Measurements from ENCODE around the gene LRRC32.

Gene LRRC32

DNA sequence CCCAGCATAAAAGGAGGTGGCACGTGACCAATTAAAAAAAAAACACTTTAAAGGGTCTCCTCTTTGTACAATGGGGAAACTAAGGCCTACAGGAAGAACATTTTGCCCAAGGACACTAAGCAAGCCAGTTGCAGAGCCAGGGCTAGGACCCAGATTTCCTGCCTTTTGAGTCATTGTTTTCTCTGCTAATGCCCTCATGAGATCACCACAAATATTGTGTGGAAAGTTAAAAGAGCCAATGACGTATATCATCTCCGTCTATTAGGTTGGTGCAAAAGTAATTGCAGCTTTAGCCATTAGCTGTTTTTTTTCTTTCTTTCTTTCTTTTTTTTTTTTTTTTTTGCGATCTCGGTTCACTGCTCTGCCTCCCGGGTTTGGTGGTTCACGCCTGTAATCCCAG lies 24.1 kb upstream of the LRRC32 start:
- no peak overlapping the region for H3K4me2 ChIP-seq (ENCODE audit: low read depth, low read length, poor library complexity, severe bottlenecking)
- H2AFZ ChIP-seq (ENCODE audit: low read length) = no peak overlapping the region
- no peak overlapping the region for H3K4me3 ChIP-seq (ENCODE audit: low read length, poor library complexity, severe bottlenecking)
- no peaks in the 10 kb centered on the region for H3K79me2 ChIP-seq (ENCODE audit: insufficient read depth, low read length)
- no peak overlapping the region for H3K9ac ChIP-seq (ENCODE audit: low read depth, low read length, poor library complexity, severe bottlenecking)
- peaks cover 4% of the 10 kb centered on the region for H3K4me1 ChIP-seq (ENCODE audit: insufficient read depth, low read length, poor library complexity, severe bottlenecking)
- TF ChIP-seq EZH2phosphoT487 (IDR thresholded peaks at IDR 0.05; ENCODE audit: borderline replicate concordance) = no peak
- TF ChIP-seq, protein P1, sequence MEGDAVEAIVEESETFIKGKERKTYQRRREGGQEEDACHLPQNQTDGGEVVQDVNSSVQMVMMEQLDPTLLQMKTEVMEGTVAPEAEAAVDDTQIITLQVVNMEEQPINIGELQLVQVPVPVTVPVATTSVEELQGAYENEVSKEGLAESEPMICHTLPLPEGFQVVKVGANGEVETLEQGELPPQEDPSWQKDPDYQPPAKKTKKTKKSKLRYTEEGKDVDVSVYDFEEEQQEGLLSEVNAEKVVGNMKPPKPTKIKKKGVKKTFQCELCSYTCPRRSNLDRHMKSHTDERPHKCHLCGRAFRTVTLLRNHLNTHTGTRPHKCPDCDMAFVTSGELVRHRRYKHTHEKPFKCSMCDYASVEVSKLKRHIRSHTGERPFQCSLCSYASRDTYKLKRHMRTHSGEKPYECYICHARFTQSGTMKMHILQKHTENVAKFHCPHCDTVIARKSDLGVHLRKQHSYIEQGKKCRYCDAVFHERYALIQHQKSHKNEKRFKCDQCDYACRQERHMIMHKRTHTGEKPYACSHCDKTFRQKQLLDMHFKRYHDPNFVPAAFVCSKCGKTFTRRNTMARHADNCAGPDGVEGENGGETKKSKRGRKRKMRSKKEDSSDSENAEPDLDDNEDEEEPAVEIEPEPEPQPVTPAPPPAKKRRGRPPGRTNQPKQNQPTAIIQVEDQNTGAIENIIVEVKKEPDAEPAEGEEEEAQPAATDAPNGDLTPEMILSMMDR (conservative IDR thresholded peaks at IDR 0.05; ENCODE audit: low read length) = no peak
- no peaks in the 10 kb centered on the region for H3K36me3 ChIP-seq (ENCODE audit: insufficient read depth, low read length)
- H3K9me2 ChIP-seq (replicated peaks; ENCODE audit: low read depth, low read length) = no peaks in the 10 kb centered on the region
- no peaks in the 10 kb centered on the region for H3F3A ChIP-seq (ENCODE audit: low read depth)
- no peaks in the 10 kb centered on the region for H3K27me3 ChIP-seq (ENCODE audit: insufficient read depth, low read length, poor library complexity, severe bottlenecking)
- H4K20me1 ChIP-seq (ENCODE audit: insufficient read depth, low read length, poor library complexity, severe bottlenecking) = no peaks in the 10 kb centered on the region
- no peaks in the 10 kb centered on the region for H3K9me3 ChIP-seq (ENCODE audit: insufficient read depth, low read depth, low read length)

DNA sequence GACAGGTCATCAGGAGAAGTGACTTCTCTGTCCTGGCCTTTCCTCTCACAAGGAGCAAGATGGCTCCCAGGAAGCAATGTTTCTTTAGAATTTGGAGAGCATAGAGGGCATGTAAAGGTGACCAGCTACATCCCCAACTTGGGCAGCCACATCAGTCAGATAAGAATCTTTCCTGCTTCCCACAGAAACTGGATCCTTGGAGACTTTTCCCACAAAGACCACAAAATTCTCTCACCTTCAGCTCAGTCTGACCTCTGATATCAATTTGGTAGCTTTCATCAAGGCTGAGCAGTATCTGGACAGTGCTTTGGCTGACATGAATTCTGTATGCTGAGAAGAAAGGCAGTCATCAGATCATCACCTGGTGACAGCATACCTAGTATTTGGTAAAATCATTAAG lies 23.3 kb upstream of the LRRC32 start:
- Histone ChIP-seq H3K9me3 (ENCODE audit: insufficient read depth, low read depth, low read length) (no peaks in the 10 kb centered on the region), H2AFZ (ENCODE audit: low read length) (no peak overlapping the region), H3K4me3 (ENCODE audit: low read length, poor library complexity, severe bottlenecking) (no peak overlapping the region), H3K4me1 (ENCODE audit: insufficient read depth, low read length, poor library complexity, severe bottlenecking) (peaks cover 4% of the 10 kb centered on the region), H3K4me2 (ENCODE audit: low read depth, low read length, poor library complexity, severe bottlenecking) (no peak overlapping the region), H4K20me1 (ENCODE audit: insufficient read depth, low read length, poor library complexity, severe bottlenecking) (no peaks in the 10 kb centered on the region), H3K9ac (ENCODE audit: low read depth, low read length, poor library complexity, severe bottlenecking) (no peak overlapping the region), H3K36me3 (ENCODE audit: insufficient read depth, low read length) (no peaks in the 10 kb centered on the region), H3K79me2 (ENCODE audit: insufficient read depth, low read length) (no peaks in the 10 kb centered on the region), H3K9me2 (replicated peaks; ENCODE audit: low read depth, low read length) (no peaks in the 10 kb centered on the region), H3K27me3 (ENCODE audit: insufficient read depth, low read length, poor library complexity, severe bottlenecking) (no peaks in the 10 kb centered on the region), H3F3A (ENCODE audit: low read depth) (no peaks in the 10 kb centered on the region)
- TF ChIP-seq, protein P1 (conservative IDR thresholded peaks at IDR 0.05; ENCODE audit: low read length) = no peak

DNA sequence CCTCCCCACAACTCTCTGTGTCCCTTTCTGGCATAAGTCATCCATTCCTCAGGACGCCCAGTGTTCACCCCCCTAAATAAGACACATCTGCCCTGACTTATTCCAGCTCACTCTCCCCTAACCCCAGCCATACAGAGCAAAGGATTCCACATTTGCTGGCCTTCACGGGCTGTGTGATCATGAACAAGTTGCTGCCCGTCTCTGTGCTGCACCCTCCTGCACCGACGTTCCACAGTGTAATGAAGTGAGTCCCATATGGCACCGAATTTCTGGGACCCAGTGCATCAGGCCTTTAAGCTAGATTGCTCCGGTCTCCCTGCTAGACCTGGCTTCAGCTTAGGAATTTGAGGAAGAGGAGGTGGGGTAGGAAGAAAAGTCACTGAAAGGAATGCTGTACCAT lies 22.4 kb upstream of the LRRC32 start:
- H3K4me2 ChIP-seq (ENCODE audit: low read depth, low read length, poor library complexity, severe bottlenecking) = no peak overlapping the region
- no peaks in the 10 kb centered on the region for H3K27me3 ChIP-seq (ENCODE audit: insufficient read depth, low read length, poor library complexity, severe bottlenecking)
- H3K9me3 ChIP-seq (ENCODE audit: insufficient read depth, low read depth, low read length) = no peaks in the 10 kb centered on the region
- no peaks in the 10 kb centered on the region for H3K9me2 ChIP-seq (replicated peaks; ENCODE audit: low read depth, low read length)
- H3K4me1 ChIP-seq (ENCODE audit: insufficient read depth, low read length, poor library complexity, severe bottlenecking) = peaks cover 4% of the 10 kb centered on the region
- H3F3A ChIP-seq (ENCODE audit: low read depth) = no peaks in the 10 kb centered on the region
- H3K79me2 ChIP-seq (ENCODE audit: insufficient read depth, low read length) = no peaks in the 10 kb centered on the region
- no peak overlapping the region for H2AFZ ChIP-seq (ENCODE audit: low read length)
- H3K36me3 ChIP-seq (ENCODE audit: insufficient read depth, low read length) = no peaks in the 10 kb centered on the region
- TF ChIP-seq, protein P1 (conservative IDR thresholded peaks at IDR 0.05; ENCODE audit: low read length) = no peak
- TF ChIP-seq EZH2phosphoT487 (IDR thresholded peaks at IDR 0.05; ENCODE audit: borderline replicate concordance) = no peak
- H3K4me3 ChIP-seq (ENCODE audit: low read length, poor library complexity, severe bottlenecking) = no peak overlapping the region
- H4K20me1 ChIP-seq (ENCODE audit: insufficient read depth, low read length, poor library complexity, severe bottlenecking) = no peaks in the 10 kb centered on the region
- H3K9ac ChIP-seq (ENCODE audit: low read depth, low read length, poor library complexity, severe bottlenecking) = no peak overlapping the region
